ENCODE results near the gene MSMO1. TPM values are rescaled to one million over a fixed set of nuclear protein-coding genes. Genes with fewer than 3 reads are reported as not detected.

Gene MSMO1
- total and polyA plus RNA-seq, 2 of the 8 experiments (the other 6 are each of a cell fraction or from before 2014, with no cell fraction given), result 79.8 to 109 TPM

DNA sequence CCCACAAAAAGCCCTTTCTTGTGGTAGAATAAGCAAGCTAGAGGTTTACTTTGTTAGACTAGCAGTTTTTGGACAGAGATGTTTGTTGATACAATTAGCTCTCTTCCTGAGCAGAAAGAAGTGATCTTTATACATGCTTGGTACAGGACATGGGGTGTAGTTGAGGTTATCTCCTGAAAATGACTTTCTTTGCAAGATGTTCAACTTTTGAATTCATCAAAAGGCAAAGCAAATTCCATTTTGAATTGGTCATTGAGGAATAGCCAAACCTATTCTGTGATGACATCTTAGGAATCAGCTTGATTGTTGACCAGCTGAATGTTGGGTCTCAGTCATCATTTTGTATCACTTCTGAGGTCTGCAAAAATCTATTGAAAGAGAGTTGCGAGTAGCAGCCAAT is 55.2 kb downstream of the MSMO1 start:
- Histone ChIP-seq H4K91ac (replicated peaks; ENCODE audit: insufficient read length, low read length) (no peak overlapping the region), H3K79me1 (ENCODE audit: low read depth, low read length) (no peaks in the 10 kb centered on the region), H3K23ac (ENCODE audit: insufficient read length) (no peak overlapping the region), H3K4me3 (ENCODE audit: extremely low read depth in 1 of 4, insufficient read depth in 2 of 4, low read depth in 3 of 4, low read length in 4 of 4) (no peak overlapping the region), H2BK15ac (ENCODE audit: low read length) (no peak overlapping the region), H3K36me3 (ENCODE audit: control insufficient read depth in 2 of 4, insufficient read depth in 4 of 4, low read length in 3 of 4) (no peaks in the 10 kb centered on the region), H3K4ac (replicated peaks; ENCODE audit: insufficient read length, low read depth, low read length) (no peak overlapping the region), H2BK12ac (ENCODE audit: low read depth, low read length) (no peak overlapping the region), H3K18ac (ENCODE audit: extremely low read depth, low read length) (no peak overlapping the region), H3K14ac (ENCODE audit: insufficient read length) (no peak overlapping the region), H3K27me3 (replicated peaks in 1 of 4; ENCODE audit: control insufficient read depth in 3 of 4, extremely low read depth in 1 of 4, insufficient read depth in 3 of 4, low read length in 3 of 4) (peaks cover 0 to 11% (median 10%) of the 10 kb centered on the region in 4 experiments; a peak in 4 of 7 replicates), H4K8ac (ENCODE audit: extremely low read depth, insufficient read depth, low read length) (no peak overlapping the region), H4K5ac (ENCODE audit: insufficient read length, low read depth, low read length) (no peak overlapping the region), H3K56ac (replicated peaks; ENCODE audit: insufficient read length, low read depth, low read length) (no peak overlapping the region), H4K20me1 (replicated peaks in 1 of 2; ENCODE audit: control insufficient read depth in 1 of 2, insufficient read depth in 2 of 2, low read length in 2 of 2) (no peaks in the 10 kb centered on the region), H3K9ac (replicated peaks in 1 of 4; ENCODE audit: extremely low read depth in 1 of 4, low read depth in 3 of 4, low read length in 3 of 4) (no peak overlapping the region), H3K4me1 (replicated peaks in 1 of 4; ENCODE audit: control insufficient read depth in 3 of 4, insufficient read depth in 4 of 4, low read length in 3 of 4) (peaks cover 0 to 8% (median 3%) of the 10 kb centered on the region in 4 experiments; a peak in 3 of 7 replicates), H2BK20ac (ENCODE audit: low read length) (no peak overlapping the region), H2AK5ac (ENCODE audit: low read depth, low read length) (no peak overlapping the region), H2AFZ (ENCODE audit: low read length) (no peak overlapping the region), H3K9me3 (ENCODE audit: insufficient read depth in 2 of 2, low read depth in 1 of 2, low read length in 1 of 2) (no peaks in the 10 kb centered on the region), H3K4me2 (ENCODE audit: insufficient read depth in 1 of 2, low read depth in 2 of 2, low read length in 2 of 2) (no peak overlapping the region), H3K23me2 (ENCODE audit: low read depth, low read length) (peaks cover 11% of the 10 kb centered on the region; the same call in 1 of the 2 replicates), H2BK5ac (ENCODE audit: low read depth, low read length) (no peak overlapping the region), H3K79me2 (ENCODE audit: control insufficient read depth in 1 of 2, insufficient read depth in 2 of 2, low read length in 2 of 2) (no peaks in the 10 kb centered on the region), H2BK120ac (replicated peaks; ENCODE audit: low read depth, low read length) (peak overlapping the region; percentile 24), H3K27ac (ENCODE audit: low read depth, low read length) (no peak overlapping the region)
- no peak for DNase-seq (ENCODE audit: low read depth in 1 of 2, low spot score in 2 of 2)
- FAIRE-seq, result peak; percentile 39
- 95% methylated on average over 1 of the region's 1 CpG; no CpG with 5 or more reads in 1 of the 2 experiments for WGBS, 2 experiments (ENCODE audit: extremely low coverage in 1 of 2, insufficient coverage in 1 of 2, insufficient read length in 1 of 2, insufficient replicate concordance in 2 of 2, low coverage in 1 of 2, low lambda C conversion rate in 2 of 2, missing lambda C conversion rate in 1 of 2)
- CTCF ChIA-PET (ENCODE audit: partially characterized antibody), result interaction anchor here (1.0 to 3.7 kb wide), 3 partner anchors 23 to 251 kb away, joined by 3 to 13 read pairs (median 3); no protein-coding TSS in a partner anchor
- POLR2A ChIA-PET (ENCODE audit: partially characterized antibody), result no interaction called here
- TF ChIP-seq GABPA (IDR thresholded peaks at IDR 0.05; ENCODE audit: borderline replicate concordance, insufficient read depth, low read length), result no peak
- TF ChIP-seq SP1 (IDR thresholded peaks at IDR 0.05; ENCODE audit: low read depth, low read length), result no peak
- no peak for TF ChIP-seq CHD2 (IDR thresholded peaks at IDR 0.05; ENCODE audit: low read length)
- TF ChIP-seq MAX (IDR thresholded peaks at IDR 0.05), result no peak
- TF ChIP-seq SIX5 (IDR thresholded peaks at IDR 0.05; ENCODE audit: low read depth, low read length), result no peak
- TF ChIP-seq EZH2 (IDR thresholded peaks at IDR 0.05; ENCODE audit: low read depth, low read length, severe bottlenecking), result no peak
- TF ChIP-seq CBX8 (IDR thresholded peaks at IDR 0.05; ENCODE audit: borderline replicate concordance, low read depth, low read length), result no peak
- TF ChIP-seq PHF8 (conservative IDR thresholded peaks at IDR 0.05; ENCODE audit: low read depth, low read length), result no peak
- TF ChIP-seq ZNF274 (IDR thresholded peaks at IDR 0.05; ENCODE audit: borderline replicate concordance, extremely low read depth, low read length), result no peak
- no peak for TF ChIP-seq EP300 (IDR thresholded peaks at IDR 0.05; ENCODE audit: borderline replicate concordance in 1 of 2, low read depth in 2 of 2, low read length in 2 of 2)
- TF ChIP-seq HDAC2 (IDR thresholded peaks at IDR 0.05; ENCODE audit: borderline replicate concordance in 1 of 2, low read depth in 2 of 2, low read length in 2 of 2), result no peak
